Activated CD8-positive, alpha-beta memory T cell treated with anti-CD3 and anti-CD28 coated beads, Interleukin-2, amount 50 U/mL, for 4 hours (primary cell): ENCODE measurements around the gene NBAS.
A peak's percentile ranks its signal among the peaks of the same experiment; 100 is the strongest.
"Not testable (repeated sequence)": the region's sequence is repeated elsewhere in the genome, so short reads cannot be mapped to it uniquely, and the experiment has no call there.

Experiments used
- DNase-seq: peaks from one replicate; pipeline ENCODE4 v3.0.0-alpha.2; 2020

NBAS gene

DNA sequence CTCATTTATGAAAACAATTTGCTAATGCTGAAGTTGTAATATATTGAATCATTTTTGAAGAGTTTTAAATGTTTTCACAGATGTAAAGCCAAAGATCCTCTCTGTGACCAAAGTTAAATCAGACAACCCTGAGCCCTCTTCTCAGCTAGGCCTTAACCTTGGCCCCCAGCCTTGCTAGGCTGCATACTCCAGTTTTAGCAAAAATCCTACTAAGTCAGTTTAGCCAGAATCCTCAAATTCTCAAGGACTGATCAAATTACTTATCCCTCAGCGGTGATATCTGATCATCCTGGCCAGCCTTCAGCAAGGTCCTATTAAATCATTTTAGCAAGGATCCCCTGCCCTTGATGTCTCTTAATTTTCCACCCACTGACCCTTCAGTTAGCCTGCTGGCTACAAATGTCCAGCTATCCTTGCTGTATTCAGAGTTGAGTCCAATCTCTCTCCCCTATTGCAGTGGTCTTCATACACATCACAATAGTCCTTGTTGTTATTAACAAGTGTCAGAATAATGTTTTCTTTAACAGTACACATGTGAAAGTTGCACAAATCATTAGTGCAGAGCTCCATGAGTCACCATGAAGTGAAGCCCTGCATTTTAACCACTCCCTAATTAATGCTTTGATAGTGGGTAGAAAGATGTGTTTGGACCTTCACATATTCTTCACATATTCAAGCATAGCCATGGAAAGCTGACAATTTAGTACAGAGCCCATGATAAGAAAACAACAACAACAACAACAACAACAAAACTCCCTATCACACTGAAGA is 206.4 kb downstream of the NBAS start:
- no peak for DNase-seq

DNA sequence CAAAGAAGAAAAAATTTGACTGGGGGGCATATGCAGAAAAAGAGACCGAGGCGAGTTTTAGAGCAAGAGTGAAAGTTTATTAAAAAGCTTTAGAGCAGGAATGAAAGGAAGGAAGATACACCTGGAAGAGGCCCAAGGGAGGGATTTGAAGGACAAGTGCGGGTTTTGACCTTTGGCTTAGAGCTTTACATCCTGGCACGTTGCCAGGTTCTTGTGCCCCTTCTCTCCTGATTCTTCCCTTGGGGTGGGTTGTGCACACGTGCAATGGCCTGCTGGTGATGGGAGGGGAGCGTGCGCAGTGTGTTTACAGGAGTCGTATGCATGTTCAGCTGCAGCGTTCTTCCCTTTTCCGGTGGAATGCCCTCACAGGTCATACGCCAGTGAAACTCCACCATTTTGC is 208.8 kb downstream of the NBAS start:
- DNase-seq: no peak

DNA sequence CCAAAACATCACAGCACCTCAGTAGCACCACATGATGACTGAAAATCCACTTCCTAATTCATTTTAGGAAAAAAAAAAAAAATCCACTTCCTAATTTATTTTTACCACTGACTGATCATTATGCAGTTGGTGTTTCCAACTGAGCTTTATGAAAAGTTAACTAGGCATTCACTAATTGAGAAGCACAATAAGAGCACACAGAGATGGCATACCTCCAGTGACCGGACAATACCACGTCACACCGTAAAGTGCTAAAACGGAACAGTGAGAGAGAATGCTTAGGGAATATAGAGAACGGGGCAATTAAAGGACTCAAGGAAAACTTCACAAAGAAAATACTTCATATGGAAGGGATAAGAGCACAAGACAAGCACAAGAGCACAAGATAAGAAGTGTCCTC is 212.5 kb downstream of the NBAS start:
- no peak for DNase-seq

GRCh38 chr2:15348045-15348444 is 213.1 kb downstream of the NBAS start:
- no peak for DNase-seq

DNA sequence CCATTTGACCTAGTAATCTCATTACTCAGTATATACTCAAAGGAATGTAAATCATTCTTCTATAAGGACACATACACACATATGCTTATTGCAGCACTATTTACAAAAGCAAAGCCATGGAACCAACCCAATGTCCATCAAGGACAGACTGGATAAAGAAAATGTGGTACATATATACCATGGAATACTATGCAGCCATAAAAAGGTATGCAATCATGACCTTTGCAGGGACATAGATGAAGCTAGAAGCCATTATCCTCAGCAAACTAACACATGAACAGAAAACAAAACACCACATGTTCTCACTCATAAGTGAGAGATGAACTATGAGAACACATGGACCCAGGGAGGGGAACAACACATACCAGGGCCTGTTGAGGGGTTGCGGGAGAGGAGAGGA is 214.5 kb downstream of the NBAS start:
- no peak for DNase-seq

GRCh38 chr2:15337996-15338666 is 223.0 kb downstream of the NBAS start:
- DNase-seq: no peak

DNA sequence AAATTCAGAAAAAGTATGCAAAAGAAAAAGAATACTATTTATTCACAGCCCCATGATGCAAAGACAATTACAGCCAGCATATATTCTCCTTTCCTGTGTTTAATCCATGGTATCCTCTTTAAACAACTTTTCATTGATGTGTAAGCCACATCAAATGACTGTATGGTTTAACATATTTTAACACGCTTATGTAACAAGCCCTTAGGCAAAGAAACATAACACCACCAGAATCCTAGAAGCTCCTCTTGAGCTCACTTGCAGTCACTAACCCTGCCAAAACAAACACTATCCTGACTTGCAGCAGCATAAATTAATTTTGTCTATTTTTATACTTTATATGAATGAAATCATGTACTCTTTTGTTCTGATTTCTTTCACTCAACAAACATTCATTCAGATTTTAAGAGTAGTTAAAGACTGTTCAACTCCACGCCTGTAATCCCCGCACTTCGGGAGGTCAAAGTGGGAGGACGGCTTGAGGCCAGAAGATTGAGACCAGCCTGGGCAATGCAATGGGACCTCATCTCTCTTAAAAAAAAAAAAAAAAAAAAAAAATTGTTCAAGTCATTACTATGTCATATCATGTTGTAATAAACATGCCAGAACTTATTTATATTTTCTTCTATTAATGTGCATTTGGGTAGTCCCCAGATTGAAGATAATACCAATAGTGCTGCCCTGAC is 226.3 kb downstream of the NBAS start:
- no peak for DNase-seq

DNA sequence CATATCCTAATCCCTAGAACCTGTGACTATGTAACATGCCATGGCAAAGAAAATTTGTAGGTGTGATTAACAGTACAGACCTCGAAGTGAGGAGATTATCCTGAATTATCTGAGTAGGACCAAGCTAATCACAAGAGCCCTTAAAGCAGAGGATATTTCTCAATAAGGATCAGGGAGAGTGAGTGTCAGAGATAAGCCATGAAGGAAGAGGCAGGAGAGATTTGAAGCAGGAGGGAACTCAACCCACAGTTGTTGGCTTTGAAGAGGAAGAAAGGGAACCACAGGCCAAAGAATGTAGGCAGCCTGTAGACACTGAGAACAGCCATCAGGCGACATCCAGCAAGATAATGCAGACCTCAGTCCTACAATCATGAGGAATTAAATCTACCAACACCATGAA is 229.3 kb downstream of the NBAS start:
- no peak for DNase-seq

DNA sequence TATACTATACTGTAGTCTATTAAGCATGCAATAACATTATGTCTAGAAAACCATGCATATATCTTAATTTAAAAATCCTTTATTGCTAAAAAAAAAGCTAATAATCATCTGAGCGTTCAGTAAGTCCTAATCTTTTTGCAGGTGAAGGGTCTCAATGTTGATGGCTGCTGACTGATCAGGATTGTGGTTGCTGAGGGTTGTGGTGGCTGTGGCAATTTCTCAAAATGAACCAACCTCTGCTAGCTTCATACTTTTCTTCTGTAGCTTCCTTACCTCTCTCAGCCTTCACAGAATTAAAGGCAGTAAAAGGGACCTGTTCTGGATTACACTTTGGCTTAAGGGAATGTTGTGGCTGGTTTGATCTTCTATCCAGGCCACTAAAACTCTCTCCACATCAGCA is 235.8 kb downstream of the NBAS start:
- no peak for DNase-seq

- DNase-seq: no peak
Observed at GRCh38 chr2:15323227-15323626, 237.9 kb downstream of the NBAS start.

DNA sequence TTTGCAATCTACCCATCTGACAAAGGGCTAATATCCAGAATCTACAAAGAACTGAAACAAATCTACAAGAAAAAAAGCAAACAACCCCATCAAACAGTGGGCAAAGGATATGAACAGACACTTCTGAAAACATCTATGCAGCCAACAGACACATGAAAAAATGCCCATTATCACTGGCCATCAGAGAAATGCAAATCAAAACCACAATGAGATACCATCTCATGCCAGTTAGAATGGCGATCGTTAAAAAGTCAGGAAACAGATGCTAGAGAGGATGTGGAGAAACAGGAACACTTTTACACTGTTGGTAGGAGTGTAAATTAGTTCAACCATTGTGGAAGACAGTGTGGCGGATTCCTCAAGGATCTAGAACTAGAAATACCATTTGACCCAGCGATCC is 239.7 kb downstream of the NBAS start:
- DNase-seq: not testable (repeated sequence)

GRCh38 chr2:15316370-15316814 is 244.7 kb downstream of the NBAS start:
- peak; percentile 15 for DNase-seq

DNA sequence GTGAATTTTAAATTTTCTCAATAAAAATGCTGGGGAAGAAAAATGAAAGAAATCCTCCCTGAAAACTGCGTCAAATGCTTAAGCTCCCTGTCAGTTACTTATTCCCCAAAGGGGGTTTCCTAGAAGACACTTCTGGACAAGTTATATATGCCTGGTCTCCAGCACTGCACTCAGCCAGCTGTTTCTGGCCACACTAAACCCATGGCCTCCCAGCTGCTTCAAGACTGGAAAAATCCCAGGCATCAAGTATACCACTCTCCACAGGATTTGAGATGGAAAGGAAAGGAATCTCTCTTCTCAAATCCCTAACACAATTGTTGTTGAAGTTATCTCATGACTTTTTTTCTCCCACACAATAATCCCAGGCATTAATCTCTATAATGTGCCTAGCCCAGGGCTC is 245.7 kb downstream of the NBAS start:
- DNase-seq: no peak

GRCh38 chr2:15313657-15314056 is 247.5 kb downstream of the NBAS start:
- no peak for DNase-seq

GRCh38 chr2:15311926-15312325 is 249.2 kb downstream of the NBAS start:
- DNase-seq: no peak

DNA sequence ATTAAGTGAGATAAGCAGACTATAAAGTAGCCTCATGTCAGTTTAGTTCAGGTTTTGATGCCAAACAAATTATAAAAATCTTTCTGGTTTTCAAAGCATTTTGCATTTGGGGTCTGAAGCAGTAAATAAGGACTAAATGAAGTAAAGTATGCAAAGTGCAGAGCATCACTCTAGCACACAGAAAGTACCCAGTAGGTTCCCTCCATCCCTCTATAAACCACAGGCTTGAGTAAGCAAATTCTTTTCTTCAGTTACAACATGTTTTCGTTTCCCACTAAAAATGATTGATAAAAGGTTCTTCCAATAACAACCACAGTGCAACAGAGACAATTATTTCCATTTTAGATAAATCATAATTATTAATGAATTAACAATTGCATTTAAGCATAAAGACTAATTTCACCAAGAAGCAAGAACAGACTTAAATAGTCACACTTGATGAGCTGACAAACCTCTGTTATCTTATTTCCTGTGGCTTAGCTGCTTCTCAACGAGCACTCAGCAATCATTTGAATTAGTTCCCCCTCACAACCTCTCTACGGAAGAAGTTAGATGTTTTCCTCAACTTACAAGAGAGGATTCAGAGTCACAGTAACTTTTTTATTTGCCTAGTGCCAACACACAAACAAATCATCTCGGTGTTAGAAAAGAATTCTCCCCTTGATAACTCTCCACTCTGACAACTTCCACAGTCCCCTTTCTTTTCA is 249.8 kb downstream of the NBAS start:
- no peak for DNase-seq

GRCh38 chr2:15307526-15307925 is 253.6 kb downstream of the NBAS start:
- no peak for DNase-seq

- DNase-seq: no peak
Observed at GRCh38 chr2:15306706-15307105, 254.4 kb downstream of the NBAS start.

DNA sequence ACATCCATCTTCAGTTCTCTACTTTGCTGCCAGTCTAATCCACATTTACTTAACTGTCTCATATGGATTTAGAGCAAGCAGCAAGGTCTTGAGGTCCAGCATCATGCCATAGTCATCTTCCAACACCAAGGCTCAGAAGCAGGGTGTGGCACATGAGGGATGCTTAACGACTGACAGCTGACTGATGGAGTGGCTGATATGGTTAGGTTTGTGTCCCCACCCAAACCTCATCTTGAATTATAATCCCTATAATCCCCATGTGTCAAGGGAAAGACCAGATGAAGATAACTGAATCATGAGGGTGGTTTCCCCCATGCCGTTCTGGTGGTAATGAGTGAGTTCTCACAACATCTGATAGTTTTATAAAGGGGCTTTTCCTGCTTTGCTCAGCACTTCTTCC is 257.3 kb downstream of the NBAS start:
- DNase-seq: no peak

DNA sequence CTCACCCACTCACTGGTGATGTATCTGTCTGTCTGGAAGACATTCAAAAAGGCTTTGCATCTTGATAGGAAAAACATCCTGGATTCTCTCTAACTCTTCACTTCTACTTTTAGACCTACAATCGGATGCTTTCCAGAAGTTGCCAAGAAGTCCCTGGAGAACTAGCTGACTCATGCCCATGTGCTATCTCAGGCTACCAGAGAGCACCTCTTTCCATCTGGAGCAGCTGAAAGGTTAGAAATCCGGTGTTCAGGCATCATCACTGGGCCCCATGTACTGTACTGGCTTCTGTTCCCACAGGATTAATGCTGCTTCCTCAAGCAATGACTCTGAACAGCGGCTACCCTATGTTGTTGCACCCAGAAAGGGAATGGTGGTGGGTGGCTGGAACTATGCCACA is 259.0 kb downstream of the NBAS start:
- no peak for DNase-seq

DNA sequence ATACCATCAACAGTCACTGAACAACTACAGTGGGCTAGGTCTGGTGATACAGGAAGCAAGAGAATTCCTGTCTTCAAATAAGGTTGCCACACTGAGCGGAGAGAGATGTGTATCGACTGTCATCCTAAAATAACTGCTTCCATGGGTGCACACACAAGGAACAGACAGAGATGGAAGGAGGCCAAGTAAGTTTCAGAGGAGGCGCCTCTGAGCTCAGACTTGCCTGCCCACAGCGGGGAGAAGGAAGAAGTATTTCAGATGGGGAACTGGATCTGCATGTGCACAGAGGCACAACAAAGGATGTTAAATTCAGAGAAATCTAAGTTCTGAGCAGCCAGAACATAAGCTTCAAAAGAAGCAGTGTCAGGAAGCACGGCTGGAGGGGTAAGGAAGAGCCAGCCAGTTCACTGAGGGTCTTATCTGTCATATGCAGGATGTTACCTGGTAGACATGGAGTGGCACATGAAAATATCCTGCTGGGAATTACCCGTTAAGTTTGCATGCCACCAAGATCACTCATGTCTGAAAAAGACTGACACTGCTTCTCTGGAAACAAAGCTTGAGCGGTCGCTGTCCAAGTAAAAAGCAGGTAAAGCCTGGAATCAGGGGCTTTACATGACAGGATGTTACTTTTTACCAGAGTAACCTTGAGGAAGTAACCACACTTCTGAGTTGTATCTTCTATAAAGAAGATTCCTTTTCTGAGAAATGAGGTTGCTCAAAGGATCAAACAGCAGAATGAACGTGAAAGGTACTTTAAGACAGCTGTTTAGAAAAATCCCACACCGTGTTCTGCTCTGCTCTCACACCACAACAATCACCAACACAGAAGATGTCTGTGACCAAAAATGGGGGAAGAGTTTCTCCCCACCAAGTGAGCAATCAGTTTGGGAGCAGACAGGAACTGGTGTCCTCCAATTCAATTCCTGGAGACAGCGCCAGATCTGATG is 260.2 kb downstream of the NBAS start:
- DNase-seq: no peak

DNA sequence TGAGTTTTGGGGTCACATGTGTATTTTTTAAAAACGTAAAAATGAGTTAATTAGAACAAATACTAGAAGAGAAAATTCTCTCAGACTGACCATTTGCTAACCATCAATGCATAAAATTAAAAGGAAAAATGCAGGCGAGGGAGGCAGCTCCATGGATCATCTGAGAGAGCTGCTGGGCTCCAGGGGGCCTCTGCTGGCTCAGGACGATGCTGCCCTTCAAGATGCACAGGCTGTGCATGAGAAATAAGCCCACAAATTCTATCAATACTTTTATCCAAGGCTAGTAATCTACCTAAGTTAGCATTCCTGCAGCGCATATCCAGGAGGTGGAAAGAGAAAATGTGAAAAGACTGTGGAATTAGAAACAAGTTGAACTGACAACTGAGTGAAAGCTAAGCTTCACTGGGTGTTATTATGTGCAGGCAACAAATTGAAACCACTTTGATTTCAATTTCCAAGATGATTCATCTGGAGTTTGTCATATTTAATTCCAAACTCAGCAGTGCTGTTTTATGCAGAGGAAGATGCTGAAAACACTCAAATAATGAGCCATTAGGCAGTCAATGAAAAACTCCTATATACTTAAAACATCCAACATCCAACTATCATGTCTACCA is 261.1 kb downstream of the NBAS start:
- DNase-seq: no peak
